Muscle layer of colon (tissue), 2 donors: ENCODE results near the gene PCBP3.

Experiments used
- H3K27ac ChIP-seq: one replicate; pipeline ENCODE4 v1.7.0; 2013; ENCODE audit warnings: low read depth, mild to moderate bottlenecking, low read length, moderate library complexity
- H3K27me3 ChIP-seq, 2 donors: one replicate each; pipeline ENCODE4 v1.7.0; 2013; ENCODE audit warnings: low read length in 2 of 2, mild to moderate bottlenecking in 2 of 2; ENCODE audit not compliant: insufficient read depth in 2 of 2, control insufficient read depth in 1 of 2
- H3K36me3 ChIP-seq: one replicate; pipeline ENCODE4 v1.7.0; 2013; ENCODE audit warnings: mild to moderate bottlenecking, low read length; ENCODE audit not compliant: insufficient read depth
- H3K4me1 ChIP-seq: one replicate; pipeline ENCODE4 v1.7.0; 2013; ENCODE audit warnings: mild to moderate bottlenecking, low read length; ENCODE audit not compliant: insufficient read depth
- H3K4me3 ChIP-seq, 2 donors: one replicate each; pipeline ENCODE4 v1.7.0; 2013; ENCODE audit warnings: low read length in 2 of 2, low read depth in 1 of 2, mild to moderate bottlenecking in 1 of 2, moderate library complexity in 1 of 2
- H3K9ac ChIP-seq: one replicate; pipeline ENCODE4 v1.7.0; 2013; ENCODE audit warnings: low read length
- H3K9me3 ChIP-seq: one replicate; pipeline ENCODE4 v1.7.0; 2013; ENCODE audit warnings: mild to moderate bottlenecking, low read length
- donor health status: abdominal sarcoma.
- donor health status: Adenocarcinoma of cecum.

PCBP3 gene

DNA sequence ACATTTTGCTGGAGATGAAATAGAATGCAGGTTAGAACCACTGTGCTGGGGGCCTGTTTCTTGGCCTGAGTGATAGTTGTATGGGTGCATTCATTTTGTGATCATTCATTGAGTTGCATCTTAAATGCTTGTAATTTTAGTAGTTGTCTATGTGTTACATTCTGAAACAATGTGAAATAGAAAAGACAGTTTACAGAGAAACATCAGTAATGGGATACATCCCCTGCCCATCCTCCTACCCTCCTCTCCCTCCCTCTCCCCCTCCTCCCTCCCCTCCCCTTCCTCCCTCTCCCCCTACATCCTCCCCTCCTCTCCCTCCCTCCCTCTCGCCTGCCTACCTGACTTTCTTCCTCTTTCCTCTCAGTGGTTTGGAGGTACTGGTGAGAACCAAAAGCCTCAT, 283.5 kb downstream of the PCBP3 start:
- H3K27ac ChIP-seq: no peak overlapping the region
- peaks cover 6% of the 10 kb centered on the region for H3K4me1 ChIP-seq
- no peak overlapping the region for H3K4me3 ChIP-seq
- no peaks in the 10 kb centered on the region for H3K27me3 ChIP-seq
- H3K9ac ChIP-seq: no peak overlapping the region
- no peaks in the 10 kb centered on the region for H3K9me3 ChIP-seq
- no peaks in the 10 kb centered on the region for H3K36me3 ChIP-seq

DNA sequence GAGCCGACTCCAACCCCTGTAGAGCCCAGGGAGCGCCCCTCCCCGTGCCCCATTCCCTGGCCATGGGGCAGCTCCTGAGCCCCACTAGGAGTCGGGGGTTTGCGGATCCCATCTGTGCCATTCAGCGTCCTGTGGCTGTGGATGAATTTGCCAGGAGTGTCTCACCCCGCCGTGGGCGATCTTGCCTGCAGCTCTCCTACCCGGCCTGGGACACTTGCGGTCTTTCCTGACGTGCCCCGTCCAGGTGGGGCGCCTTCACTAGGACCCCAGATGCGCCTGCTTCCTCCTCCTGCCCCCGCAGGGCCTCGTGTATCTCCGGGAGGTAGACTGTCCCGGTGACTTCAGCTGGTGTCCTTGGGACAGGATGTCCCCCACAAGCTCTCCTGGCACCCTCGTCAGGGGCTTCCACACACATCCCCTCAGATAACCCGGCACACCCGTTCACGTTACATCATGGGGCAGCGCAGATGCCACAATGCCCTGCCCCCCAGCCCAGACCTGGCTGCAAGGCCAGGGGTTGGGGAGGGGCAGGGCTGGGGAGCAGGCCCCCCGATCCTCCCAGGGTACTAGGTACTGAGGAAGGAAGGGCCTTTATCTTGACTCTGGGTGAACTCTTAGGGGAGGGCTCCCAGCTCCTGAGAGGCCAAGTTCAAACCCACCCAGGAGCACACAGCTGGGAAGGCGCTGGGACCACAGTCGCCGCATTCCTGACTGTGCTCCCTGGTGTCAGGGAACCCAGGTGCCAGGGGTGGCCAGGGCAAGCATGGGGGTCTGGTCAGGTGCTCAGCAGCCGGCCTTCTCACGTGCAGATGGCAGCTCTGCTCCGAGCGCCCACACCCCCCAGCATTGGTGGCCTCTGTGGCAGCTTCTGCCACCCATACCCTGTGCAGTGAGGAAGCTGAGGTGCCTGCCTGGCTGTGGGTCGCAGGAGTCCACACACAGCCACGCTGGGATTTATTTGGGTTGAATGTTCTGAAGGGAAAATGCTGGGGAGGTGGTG, 284.6 kb downstream of the PCBP3 start:
- H3K9me3 ChIP-seq: no peaks in the 10 kb centered on the region
- no peaks in the 10 kb centered on the region for H3K27me3 ChIP-seq
- H3K4me1 ChIP-seq: peaks cover 4% of the 10 kb centered on the region
- no peak overlapping the region for H3K9ac ChIP-seq
- no peaks in the 10 kb centered on the region for H3K36me3 ChIP-seq
- no peak overlapping the region for H3K27ac ChIP-seq
- no peak overlapping the region for H3K4me3 ChIP-seq

DNA sequence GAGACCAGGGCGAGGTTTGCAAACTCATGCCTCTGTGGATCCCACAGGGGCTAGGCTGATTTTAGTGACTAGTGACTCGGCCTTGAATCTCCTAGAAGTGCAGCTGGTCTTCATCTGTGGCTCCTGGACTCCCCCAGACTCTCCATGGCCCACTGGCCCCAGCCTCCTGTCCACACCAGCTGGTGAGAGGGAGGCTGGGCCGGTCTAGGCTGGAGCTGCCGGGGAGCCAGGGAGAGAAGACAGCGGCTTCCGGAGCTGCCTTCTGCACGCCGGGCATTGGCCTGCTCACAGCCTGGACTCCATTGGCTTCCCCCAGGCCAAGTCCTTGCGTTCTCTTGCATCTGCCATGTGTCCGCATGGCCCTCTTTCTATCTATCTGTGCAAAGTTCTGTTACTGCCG, 285.9 kb downstream of the PCBP3 start:
- Histone ChIP-seq H3K27ac (no peak overlapping the region), H3K9ac (no peak overlapping the region), H3K4me3 (no peak overlapping the region), H3K36me3 (no peaks in the 10 kb centered on the region), H3K9me3 (no peaks in the 10 kb centered on the region), H3K27me3 (no peaks in the 10 kb centered on the region), H3K4me1 (no peaks in the 10 kb centered on the region)

DNA sequence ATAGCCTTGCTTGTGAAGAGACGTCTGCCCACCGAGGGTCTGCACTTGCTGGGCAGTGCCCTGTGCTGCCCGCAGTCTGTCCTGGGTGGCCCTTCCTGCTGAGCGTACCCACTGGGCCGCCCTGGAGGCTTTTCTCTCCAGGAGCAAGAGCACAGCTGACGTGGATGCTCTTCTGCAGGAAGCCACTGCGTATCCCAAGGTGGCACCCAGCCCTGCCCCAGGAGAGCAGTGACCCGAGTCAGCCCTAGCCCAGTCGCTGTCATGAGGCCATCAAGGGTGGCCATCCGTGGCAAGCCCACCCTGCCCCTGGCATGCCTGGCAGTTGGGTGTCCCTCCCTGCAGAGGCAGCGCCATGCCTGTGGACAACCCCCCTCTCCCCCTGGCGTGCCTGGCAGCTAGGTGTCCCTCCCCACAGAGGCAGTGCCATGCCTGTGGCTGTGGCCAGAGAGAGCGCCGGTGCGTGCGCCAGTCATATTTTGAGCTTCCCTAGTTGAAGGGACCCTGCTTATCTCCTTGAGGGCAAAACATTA, 286.8 kb downstream of the PCBP3 start:
- Histone ChIP-seq H3K9ac (no peak overlapping the region), H3K27me3 (no peaks in the 10 kb centered on the region), H3K4me1 (no peaks in the 10 kb centered on the region), H3K36me3 (no peaks in the 10 kb centered on the region), H3K4me3 (no peak overlapping the region), H3K27ac (no peak overlapping the region), H3K9me3 (no peaks in the 10 kb centered on the region)

DNA sequence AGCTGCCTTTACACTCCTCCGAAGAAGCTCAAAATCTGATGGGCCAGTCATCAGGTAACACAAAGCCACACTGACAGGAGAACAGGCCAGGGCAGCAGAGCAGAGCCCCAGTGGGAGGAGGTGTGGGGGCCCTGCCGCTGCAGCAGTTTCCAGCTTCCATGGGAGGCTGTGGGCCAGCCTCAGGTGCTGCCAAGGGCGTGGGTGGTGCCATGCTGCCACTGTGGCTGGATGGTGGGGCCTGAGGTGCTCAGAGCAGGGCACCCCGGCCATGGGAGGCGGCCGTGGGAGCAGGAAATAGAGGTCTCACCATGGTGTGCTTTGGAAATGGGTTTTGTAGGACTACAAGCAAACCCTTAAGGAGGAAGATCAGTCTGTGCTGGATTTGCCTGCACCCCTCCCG, 287.3 kb downstream of the PCBP3 start:
- Histone ChIP-seq H3K4me1 (no peaks in the 10 kb centered on the region), H3K36me3 (no peaks in the 10 kb centered on the region), H3K9ac (no peak overlapping the region), H3K27ac (no peak overlapping the region), H3K27me3 (no peaks in the 10 kb centered on the region), H3K4me3 (no peak overlapping the region), H3K9me3 (no peaks in the 10 kb centered on the region)

DNA sequence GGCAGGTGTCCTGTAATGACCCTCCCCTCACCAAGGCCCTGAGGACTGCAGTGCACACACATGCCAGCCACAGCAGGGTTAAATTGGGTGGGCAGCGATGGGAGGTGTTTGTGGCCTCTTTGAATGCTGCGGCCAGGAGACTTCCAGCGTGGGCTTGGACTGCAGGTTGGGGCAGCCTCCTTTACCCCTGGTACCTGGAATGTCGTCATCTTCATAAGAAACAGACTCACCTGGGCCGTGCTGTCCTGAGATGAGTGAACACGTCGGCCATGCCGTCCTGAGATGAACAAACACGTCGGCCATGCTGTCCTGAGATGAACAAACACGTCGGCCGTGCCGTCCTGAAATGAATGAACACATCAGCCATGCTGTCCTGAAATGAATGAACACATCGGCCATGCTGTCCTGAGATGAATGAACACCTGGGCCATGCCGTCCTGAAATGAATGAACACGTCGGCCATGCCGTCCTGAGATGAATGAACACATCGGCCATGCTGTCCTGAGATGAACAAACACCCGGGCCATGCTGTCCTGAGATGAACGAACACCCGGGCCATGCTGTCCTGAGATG, 288.0 kb downstream of the PCBP3 start:
- Histone ChIP-seq H3K4me3 (no peak overlapping the region), H3K9ac (no peak overlapping the region), H3K9me3 (no peaks in the 10 kb centered on the region), H3K27me3 (no peaks in the 10 kb centered on the region), H3K4me1 (no peaks in the 10 kb centered on the region), H3K27ac (no peak overlapping the region), H3K36me3 (no peaks in the 10 kb centered on the region)

DNA sequence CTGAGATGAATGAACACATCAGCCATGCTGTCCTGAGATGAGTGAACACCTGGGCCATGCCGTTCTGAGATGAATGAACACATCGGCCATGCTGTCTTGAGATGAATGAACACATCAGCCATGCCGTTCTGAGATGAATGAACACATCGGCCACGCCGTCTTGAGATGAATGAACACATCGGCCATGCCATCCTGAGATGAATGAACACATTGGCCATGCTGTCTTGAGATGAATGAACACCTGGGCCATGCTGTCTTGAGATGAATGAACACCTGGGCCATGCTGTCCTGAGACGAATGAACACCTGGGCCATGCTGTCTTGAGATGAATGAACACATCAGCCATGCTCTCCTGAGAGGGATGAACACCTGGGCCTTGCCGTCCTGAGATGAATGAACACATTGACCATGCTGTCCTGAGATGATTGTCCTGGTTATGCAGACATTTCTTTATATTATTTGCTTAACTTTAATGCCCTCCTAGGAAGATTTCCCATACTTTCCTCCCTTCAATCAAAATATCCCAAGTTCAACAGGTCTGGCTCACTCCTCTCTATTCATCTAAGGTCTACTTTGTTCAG, 289.5 kb downstream of the PCBP3 start:
- no peaks in the 10 kb centered on the region for H3K36me3 ChIP-seq
- no peak overlapping the region for H3K9ac ChIP-seq
- no peak overlapping the region for H3K4me3 ChIP-seq
- no peaks in the 10 kb centered on the region for H3K4me1 ChIP-seq
- no peak overlapping the region for H3K27ac ChIP-seq
- no peaks in the 10 kb centered on the region for H3K9me3 ChIP-seq
- H3K27me3 ChIP-seq: no peaks in the 10 kb centered on the region

DNA sequence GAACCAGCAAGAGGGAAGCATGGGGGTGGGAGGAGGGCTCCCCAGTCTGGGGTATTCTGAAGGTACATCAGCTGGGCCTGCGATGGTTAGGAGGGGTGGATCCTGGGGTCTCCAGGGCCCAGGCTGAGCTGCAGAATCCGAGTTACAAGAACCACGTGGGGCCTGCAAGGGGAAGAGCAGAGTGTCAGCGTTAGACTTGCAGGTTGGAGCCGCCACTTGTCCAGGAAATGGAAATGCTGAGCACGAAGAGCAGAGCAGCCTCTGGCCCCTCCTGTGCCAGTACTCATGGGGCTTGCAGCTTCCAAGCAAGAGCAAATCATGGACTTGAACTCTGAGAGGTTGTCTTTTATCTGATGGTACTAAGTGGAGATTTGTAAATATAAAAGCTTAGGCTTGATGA, 290.6 kb downstream of the PCBP3 start:
- H3K9ac ChIP-seq: no peak overlapping the region
- no peaks in the 10 kb centered on the region for H3K27me3 ChIP-seq
- H3K27ac ChIP-seq: no peak overlapping the region
- H3K9me3 ChIP-seq: no peaks in the 10 kb centered on the region
- no peaks in the 10 kb centered on the region for H3K4me1 ChIP-seq
- H3K36me3 ChIP-seq: no peaks in the 10 kb centered on the region
- H3K4me3 ChIP-seq: no peak overlapping the region

DNA sequence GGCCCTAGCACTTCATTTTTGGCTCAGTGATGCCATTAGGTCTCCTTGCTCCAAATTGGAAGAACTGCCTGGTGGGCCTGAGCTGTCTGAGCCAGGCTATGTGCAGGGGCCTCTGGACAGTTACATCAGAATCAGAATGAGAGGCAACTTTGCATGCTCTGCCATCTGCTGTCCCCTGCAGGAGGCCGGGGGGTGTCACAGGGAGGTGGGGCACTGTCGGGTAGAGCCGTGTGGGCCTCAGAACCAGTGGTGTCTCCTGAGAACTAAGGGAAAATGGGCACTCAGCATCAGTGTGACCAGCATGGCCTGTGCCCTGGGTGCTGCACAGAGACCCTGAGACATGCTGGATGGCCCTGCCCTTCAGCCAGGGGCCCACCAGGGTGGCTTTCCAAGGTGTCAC, 291.0 kb downstream of the PCBP3 start:
- H3K27ac ChIP-seq: no peak overlapping the region
- H3K27me3 ChIP-seq: no peaks in the 10 kb centered on the region
- H3K9ac ChIP-seq: no peak overlapping the region
- H3K9me3 ChIP-seq: no peaks in the 10 kb centered on the region
- no peak overlapping the region for H3K4me3 ChIP-seq
- no peaks in the 10 kb centered on the region for H3K4me1 ChIP-seq
- H3K36me3 ChIP-seq: no peaks in the 10 kb centered on the region

DNA sequence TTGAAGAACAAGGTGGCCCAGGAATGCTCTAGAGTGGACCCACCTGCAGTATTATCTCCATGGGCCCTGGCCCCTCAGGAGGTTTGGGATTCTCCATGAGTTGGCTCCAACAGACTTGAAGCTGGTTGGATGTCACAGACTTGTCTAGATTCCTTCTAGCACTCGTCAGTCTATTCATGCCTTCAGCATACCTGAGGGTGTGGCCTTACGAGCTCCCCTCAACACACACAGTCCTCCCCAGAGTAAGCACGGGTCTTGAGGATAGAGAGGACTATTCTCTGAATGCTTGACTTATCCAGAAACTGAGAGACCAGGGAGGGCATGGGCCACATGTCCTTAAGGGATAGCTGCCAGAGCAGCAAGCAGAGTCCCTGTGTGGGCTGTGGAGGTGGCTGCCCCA, 292.1 kb downstream of the PCBP3 start:
- Histone ChIP-seq H3K36me3 (no peaks in the 10 kb centered on the region), H3K27me3 (no peaks in the 10 kb centered on the region), H3K9ac (no peak overlapping the region), H3K9me3 (no peaks in the 10 kb centered on the region), H3K4me3 (no peak overlapping the region), H3K27ac (no peak overlapping the region), H3K4me1 (no peaks in the 10 kb centered on the region)

DNA sequence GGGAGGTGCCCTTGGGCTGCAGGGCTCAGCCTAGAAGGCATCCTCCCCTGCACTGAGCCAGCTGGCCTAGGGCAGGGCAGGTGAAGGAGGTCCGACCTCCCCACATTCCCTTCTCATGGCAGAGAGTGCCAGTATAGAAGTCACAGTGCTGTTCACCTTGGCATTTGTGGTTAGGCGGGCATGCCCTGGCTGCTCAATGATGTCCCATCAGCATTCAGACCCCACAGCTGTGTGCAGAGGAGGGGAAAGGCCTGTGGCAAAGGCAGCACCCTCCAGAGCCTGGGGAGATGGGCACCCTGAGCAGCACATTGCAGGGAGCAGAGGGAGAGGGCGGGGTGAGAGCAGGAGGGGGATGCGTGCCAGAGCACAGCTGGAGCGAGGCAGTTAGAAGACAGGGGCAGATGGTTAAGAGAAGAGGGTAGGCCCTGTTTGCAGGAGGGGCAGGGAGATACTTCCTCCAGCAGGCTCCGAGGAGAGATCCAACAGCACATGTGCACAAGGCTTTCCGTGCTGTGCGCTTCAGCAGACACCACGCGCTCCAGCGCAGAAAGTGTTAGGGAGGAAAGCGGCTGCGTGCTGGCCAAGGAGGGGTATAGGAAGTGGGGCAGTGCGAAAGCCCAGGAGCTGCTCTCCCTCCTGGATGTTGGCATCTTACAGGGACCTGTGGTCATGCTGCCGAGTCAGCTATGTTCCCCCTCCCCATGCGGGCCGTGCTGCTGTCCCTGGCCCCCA, 294.4 kb downstream of the PCBP3 start:
- Histone ChIP-seq H3K27me3 (no peaks in the 10 kb centered on the region), H3K4me3 (no peak overlapping the region), H3K9ac (no peak overlapping the region), H3K4me1 (no peaks in the 10 kb centered on the region), H3K36me3 (no peaks in the 10 kb centered on the region), H3K27ac (no peak overlapping the region), H3K9me3 (no peaks in the 10 kb centered on the region)
